OCI-M2 (cell line): ENCODE measurements around the gene RAB1B.

Experiments
- DNase-seq: peaks from one replicate; lab custom pipeline; 2025; ENCODE audit not compliant: unreplicated experiment; lab: John Stamatoyannopoulos, UW

The RAB1B gene

DNA sequence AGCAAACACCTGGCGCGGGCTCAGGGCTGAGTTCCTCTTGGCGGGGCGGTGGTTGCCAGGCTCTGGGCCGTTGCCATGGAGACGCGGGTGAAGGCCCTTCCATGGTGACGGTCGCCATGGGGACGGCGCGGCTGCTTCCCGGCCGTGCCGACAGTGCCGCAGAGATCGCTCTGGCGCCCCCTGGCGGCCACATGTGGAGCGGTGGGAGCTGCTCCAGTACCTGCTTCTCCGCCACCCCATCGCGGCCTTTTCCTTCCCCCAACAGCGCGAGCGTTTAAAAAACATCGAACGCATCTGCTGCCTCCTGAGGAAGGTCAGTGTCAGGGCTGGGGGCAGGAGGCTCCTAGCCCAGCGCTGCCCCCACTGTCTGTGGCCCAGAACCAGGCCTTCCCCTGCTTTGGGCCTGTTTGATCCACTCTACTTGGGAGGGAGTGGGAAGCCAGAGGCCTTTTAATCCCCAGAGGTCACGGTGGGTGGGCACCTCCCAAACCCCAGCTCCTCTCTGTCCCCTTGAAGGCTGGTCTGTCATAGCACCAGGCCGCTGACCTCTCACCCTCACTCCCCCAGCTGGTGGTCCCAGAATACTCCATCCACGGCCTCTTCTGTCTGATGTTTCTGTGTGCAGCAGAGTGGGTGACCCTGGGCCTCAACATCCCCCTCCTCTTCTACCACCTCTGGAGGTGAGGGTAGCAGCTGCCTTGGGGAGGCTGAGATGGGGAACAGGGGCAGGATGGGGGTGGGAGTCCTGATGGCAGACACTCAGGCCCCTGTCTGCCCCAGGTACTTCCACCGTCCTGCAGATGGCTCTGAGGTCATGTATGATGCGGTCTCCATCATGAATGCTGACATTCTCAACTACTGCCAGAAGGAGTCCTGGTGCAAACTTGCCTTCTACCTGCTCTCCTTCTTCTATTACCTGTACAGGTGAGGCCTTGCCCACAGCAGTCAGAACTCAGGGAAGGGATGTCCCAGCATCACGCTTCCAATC is 14.3 kb downstream of the RAB1B start:
- no peak for DNase-seq

- DNase-seq: no peak
These were observed 15.1 kb downstream of the RAB1B start for GRCh38 chr11:66283461-66284105.

DNA sequence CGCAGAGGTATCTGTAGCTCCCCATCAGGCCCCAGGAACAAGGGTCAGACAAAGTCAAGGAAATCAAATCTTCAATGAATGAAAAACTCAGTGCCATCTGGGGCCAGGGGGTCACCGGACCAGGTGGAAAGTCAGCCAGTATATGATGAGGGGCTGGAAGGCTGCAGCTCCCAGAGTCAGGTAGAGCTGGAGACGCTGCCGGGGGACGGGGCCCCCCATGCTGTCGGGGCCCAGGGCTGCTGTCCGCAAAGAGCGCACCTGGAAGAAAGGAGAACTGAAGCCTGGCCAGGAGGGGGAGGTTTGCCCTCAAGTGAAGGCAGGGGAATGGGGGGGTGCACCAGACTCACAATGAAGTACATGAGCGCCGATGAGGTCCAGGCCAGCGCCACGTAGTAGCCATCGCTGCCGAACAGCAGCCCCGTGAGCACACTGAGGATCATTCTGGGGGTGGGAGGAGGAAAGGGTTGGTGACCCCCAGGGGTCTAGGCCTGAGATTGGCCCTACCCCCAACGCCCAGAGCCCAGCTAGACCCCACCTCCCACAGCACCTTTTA is 16.2 kb downstream of the RAB1B start:
- DNase-seq: no peak

DNA sequence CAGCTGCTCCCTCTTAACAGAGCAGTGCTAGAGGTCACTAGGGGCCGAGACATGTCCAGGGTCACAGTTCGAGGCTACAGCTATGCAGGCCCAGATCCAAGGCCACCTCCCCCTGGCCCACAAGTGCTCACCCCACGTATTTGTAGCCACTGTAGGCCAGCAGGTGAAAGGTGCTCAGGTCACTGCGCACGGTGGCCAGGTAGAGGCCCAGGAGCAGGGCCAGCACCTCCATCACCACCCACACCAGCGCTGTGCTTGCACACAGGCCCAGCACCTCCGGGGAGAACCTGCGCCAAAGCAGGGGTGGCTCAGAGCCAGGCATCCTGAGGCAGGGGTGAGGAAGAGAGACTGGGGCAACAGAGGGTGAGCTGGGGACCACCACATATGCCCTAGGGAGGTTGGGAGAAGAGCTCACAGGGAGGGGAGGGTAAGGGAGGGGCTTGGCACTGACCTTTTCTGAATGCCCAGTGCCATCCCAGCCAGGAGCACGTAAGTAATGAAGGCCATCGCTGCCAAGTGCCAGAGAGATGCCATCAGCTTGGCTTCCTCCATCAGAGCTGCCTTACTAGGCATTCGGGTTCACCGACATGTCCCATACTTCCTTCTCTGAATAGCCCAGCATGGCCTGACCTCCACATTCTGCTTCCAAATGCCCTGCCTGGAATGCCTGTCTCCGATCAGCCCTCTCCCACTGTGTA is 17.0 kb downstream of the RAB1B start:
- no peak for DNase-seq

DNA sequence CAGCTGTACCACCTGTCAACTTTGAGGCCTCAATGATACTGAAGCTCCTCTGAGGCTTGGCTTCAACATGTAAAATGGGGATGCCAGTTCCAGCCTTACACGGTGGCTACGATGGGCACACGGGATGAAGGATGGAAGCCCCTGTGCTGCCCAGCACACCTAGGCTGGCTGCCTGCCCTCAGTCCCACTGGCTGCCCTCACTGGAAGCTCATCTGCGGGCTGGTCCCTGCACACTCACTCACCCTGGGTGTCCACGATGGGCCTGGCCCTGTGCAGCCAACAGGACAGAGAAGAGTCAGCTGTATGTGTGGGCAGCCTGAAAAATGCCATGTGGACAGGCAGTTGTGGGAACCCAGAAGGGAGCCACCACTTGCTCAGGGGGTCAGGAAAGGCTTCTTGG is 18.3 kb downstream of the RAB1B start:
- DNase-seq: no peak

DNA sequence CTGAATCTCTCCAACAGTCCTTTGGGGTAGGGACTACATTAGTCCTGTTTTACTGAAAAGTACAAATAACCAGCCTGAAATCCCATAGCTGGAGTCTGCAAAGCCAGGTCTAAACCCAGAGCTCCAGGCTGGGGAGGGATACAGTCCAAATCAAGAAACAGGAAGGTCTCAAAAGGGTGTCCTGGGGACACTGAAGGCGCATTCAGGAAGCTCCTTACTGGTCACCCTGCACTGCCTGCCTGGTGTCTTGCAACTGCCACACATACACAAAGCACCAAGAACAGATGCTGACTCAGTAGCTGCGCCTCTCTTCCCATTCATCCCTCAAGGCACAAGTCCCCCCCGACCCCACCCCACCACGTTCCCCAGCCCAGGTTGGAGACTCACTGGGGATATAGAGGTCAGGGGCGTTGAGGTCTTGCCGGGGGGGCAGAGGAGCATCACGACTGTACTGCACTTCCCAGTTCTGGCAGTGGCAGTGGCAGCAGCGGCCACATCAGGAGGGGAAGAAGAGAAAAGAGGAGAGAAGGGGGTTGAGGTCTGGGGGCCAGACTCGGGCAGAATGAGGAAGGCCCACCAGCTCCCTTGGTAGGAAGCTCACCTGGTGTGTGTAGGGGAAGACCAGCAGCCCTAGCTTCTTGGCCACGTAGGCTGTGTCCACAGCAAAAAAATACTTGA is 18.9 kb downstream of the RAB1B start:
- DNase-seq: no peak

DNA sequence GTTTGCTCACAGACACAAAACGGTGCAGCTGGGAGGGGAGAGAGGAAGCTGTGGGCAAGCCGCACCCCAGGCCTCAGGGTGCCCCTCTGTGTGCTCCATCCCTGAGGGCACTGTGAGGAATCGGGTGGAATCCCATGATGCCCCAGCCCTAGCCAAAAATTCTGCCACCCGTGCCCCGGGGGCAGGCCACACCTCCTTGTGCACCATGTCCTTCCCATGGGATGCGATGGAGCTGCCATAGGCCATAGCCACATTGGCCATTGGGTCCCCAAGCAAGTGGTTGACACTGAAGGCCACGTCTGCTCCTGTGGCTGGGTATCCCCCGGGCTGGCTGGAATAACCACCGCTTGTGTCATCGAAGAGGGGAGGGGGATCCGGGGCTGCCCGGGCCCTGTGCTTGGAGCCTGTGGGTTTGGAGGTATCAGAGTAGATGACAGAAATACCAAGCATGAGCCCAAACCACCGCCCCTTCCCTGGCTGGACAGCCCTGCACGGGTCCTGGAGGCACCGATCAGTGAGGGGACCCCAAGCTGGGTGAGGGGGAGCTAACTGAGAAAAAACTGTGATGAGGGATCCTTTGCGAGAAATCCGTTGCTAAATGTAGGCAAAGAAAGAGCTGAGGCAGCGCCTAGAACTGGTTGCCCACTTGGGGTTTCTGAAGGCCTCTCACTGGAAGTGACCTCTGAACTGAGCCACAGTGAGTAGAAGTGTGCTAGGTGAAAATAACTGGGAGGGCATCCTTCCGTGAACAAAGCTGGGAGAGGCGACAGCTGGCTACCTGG is 19.6 kb downstream of the RAB1B start:
- DNase-seq: no peak

DNA sequence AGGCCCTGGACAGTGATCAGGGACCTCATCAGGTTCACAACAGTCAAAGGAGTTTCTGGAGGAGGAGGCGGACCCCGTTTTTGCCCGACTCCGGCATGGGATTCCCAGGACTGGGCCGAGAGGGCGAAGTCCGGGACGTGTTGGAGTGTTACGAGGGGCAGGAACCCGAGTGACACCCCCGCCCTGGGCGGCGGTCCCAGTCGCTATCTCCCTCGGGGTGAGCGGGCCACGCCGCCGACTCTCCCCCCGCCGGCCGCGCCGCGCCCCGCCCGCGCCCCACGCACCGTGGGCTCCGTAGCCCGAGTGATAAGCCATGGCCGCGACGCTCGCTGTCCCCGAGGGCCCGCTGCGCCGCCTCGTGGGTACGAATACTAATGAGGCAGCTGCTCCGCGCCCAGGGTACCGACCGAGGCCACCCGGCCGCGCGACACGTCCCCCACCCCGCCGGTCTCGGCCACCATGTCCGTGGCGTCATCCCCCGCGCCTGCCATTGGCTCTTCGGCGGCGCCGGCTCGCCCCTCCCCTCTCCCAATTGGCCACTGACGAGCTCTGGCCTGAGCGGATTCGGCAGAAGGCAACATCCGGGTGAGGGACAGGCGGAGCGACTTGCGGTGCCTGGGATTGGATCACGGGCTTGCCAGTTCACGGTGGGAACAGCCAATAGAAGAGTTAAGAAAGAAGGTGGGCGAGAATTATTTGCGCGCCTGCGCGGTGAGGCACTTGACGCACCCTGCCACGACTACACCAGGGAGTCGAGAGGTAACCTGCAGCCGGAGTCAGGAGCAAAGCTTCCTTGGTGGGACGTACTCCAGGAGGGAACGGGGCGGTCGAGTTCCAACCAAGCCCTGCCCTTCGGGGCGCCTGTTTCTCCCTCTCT is 20.5 kb downstream of the RAB1B start, which contains the start of gene YIF1A:
Gene YIF1A, minus strand, starts transcription at position 473 of the 877 bp plus-strand sequence. Its CDS starts 158 bp downstream, at position 315.
- peak; percentile 80 for DNase-seq

- peak; percentile 80 for DNase-seq
These were observed 21.3 kb downstream of the RAB1B start for GRCh38 chr11:66289548-66290329.

DNA sequence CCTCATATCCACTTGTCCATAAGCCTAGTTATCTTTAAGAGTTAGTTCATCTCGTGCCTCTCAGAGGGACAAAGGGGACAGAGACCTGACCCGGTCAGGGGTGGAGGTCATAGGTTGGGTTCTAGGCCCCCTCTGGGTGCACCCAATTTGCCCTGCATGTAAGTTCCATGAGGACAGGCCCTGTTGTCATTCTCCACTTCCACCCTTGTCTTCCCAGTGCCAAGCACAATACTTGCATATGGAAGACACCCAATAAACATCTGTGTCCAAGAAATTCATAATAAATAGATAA is 21.8 kb downstream of the RAB1B start:
- no peak for DNase-seq

- no peak for DNase-seq
These were observed 22.9 kb downstream of the RAB1B start for GRCh38 chr11:66291303-66291705.

- no peak for DNase-seq
These were observed 23.5 kb downstream of the RAB1B start, which contains the start of gene TMEM151A for GRCh38 chr11:66291706-66292542. Gene TMEM151A, plus strand, starts transcription at chr11:66291894. Its CDS starts 120 bp downstream, at chr11:66292014.

GRCh38 chr11:66292543-66293332 is 24.3 kb downstream of the RAB1B start:
- DNase-seq: no peak

GRCh38 chr11:66293352-66293751 is 24.9 kb downstream of the RAB1B start:
- no peak for DNase-seq

GRCh38 chr11:66293777-66294625 is 25.6 kb downstream of the RAB1B start:
- no peak for DNase-seq
